Astrocyte (in vitro differentiated cells and primary cell): ENCODE measurements around the gene COG5.

Experiments used
- CTCF ChIP-seq: IDR thresholded peaks from 2 replicates; pipeline ENCODE4 v1.5.1; 2011; ENCODE audit warnings: low read depth, mild to moderate bottlenecking, inconsistent platforms, low read length, moderate library complexity; ENCODE audit not compliant: insufficient read depth
- EZH2 ChIP-seq: IDR thresholded peaks from 2 replicates; pipeline ENCODE4 v1.6.1; 2012; ENCODE audit warnings: mild to moderate bottlenecking, low read length, inconsistent platforms; ENCODE audit not compliant: insufficient read depth

- TF ChIP-seq CTCF (no peak), EZH2 (no peak)
Measured at GRCh38 chr7:107468824-107469223, 94.9 kb downstream of the COG5 start.
